Calu3 (cell line): ENCODE data around the gene PDGFD. TPM values are rescaled to one million over a fixed set of nuclear protein-coding genes. Genes with fewer than 3 reads are reported as not detected.
"Not testable (repeated sequence)": the region's sequence is repeated elsewhere in the genome, so short reads cannot be mapped to it uniquely, and the experiment has no call there.

Experiments
- BruUV-seq: library from RNA; stranded (reverse); fragments of 400-500 nt; replicated peaks from 2 replicates; lab custom pipeline; 2021; lab: Mats Ljungman, UMichigan
- CTCF ChIA-PET: fragments of 300-600 bp; sonication (Branson Sonifier 250); formaldehyde crosslinking; loops from one replicate; lab custom pipeline; 2022; ENCODE audit warnings: antibody characterized with exemption; lab: Charles Lee
- DNase-seq: peaks from one replicate; pipeline ENCODE4 v3.0.0; 2022
- H3K27ac Mint-ChIP-seq: one replicate; pipeline ENCODE4 v1.8.0; 2022; ENCODE audit warnings: mixed read lengths; ENCODE audit not compliant: unreplicated experiment
- H3K27me3 Mint-ChIP-seq: one replicate; pipeline ENCODE4 v1.8.0; 2022; ENCODE audit warnings: mixed read lengths; ENCODE audit not compliant: unreplicated experiment
- H3K36me3 Mint-ChIP-seq: one replicate; pipeline ENCODE4 v1.8.0; 2022; ENCODE audit warnings: mild to moderate bottlenecking, moderate library complexity, mixed read lengths; ENCODE audit not compliant: insufficient read depth, unreplicated experiment
- H3K4me1 Mint-ChIP-seq: one replicate; pipeline ENCODE4 v1.8.0; 2022; ENCODE audit warnings: mild to moderate bottlenecking, low read depth, mixed read lengths; ENCODE audit not compliant: unreplicated experiment
- H3K4me3 Mint-ChIP-seq: one replicate; pipeline ENCODE4 v1.8.0; 2022; ENCODE audit warnings: mild to moderate bottlenecking, low read depth, moderate library complexity, mixed read lengths; ENCODE audit not compliant: unreplicated experiment
- H3K9me3 Mint-ChIP-seq: one replicate; pipeline ENCODE4 v1.8.0; 2022; ENCODE audit warnings: low read depth, mixed read lengths; ENCODE audit not compliant: unreplicated experiment
- CTCF ChIP-seq: fragments of 200-600 bp; IDR thresholded peaks from one replicate; pipeline ENCODE4 v1.8.0; 2022; ENCODE audit warnings: antibody characterized with exemption; ENCODE audit not compliant: unreplicated experiment
- intact Hi-C: fragments of 100-400 bp; cut with micrococcal nuclease; formaldehyde crosslinking; loops from one replicate; pipeline ENCODE4 v1.10.0; 2022; ENCODE audit not compliant: unreplicated experiment
- total RNA-seq: library from RNA; stranded (reverse); gene quantifications from 2 replicates; pipeline ENCODE4 v1.2.3, GENCODE V29; 2022

The PDGFD gene
- total RNA-seq, 1 experiment from 2014 or later = 5.1 TPM

GRCh38 chr11:104049116-104049515 lies 114.8 kb downstream of the PDGFD start:
- Mint-ChIP-seq H3K9me3 (no peaks in the 10 kb centered on the region), H3K36me3 (no peaks in the 10 kb centered on the region), H3K4me1 (peaks cover 2% of the 10 kb centered on the region), H3K27ac (no peak overlapping the region), H3K4me3 (no peak overlapping the region), H3K27me3 (no peaks in the 10 kb centered on the region)
- no TSS peak for BruUV-seq
- CTCF ChIA-PET = no interaction called here
- TF ChIP-seq CTCF = no peak
- intact Hi-C loops = no loop called here
- DNase-seq = no peak

- DNase-seq, H3K36me3 Mint-ChIP-seq, intact Hi-C loops, H3K27ac Mint-ChIP-seq, BruUV-seq, H3K9me3 Mint-ChIP-seq, CTCF ChIA-PET, H3K4me3 Mint-ChIP-seq, H3K27me3 Mint-ChIP-seq, H3K4me1 Mint-ChIP-seq: not testable (repeated sequence)
Measured at GRCh38 chr11:104046858-104047257, 117.1 kb downstream of the PDGFD start.

- no peak for TF ChIP-seq CTCF
- no peak for DNase-seq
- no TSS peak for BruUV-seq
- Mint-ChIP-seq H3K4me1 (no peaks in the 10 kb centered on the region), H3K27ac (no peak overlapping the region), H3K27me3 (no peaks in the 10 kb centered on the region), H3K4me3 (no peak overlapping the region), H3K36me3 (no peaks in the 10 kb centered on the region), H3K9me3 (no peaks in the 10 kb centered on the region)
- CTCF ChIA-PET = no interaction called here
- intact Hi-C loops = no loop called here
Measured at GRCh38 chr11:104046331-104046730, 117.6 kb downstream of the PDGFD start.

GRCh38 chr11:104043678-104044239 lies 120.2 kb downstream of the PDGFD start:
- Mint-ChIP-seq H3K27ac (no peak overlapping the region), H3K36me3 (no peaks in the 10 kb centered on the region), H3K27me3 (no peaks in the 10 kb centered on the region), H3K9me3 (no peaks in the 10 kb centered on the region), H3K4me1 (no peaks in the 10 kb centered on the region), H3K4me3 (no peak overlapping the region)
- no peak for DNase-seq
- intact Hi-C loops = no loop called here
- no TSS peak for BruUV-seq
- CTCF ChIA-PET = interaction anchor here (0.6 kb wide), 1 partner anchor 95 kb away, joined by 4 read pairs; no protein-coding TSS in a partner anchor
- TF ChIP-seq CTCF = no peak

GRCh38 chr11:104043142-104043541 lies 120.8 kb downstream of the PDGFD start:
- Mint-ChIP-seq H3K27me3 (no peaks in the 10 kb centered on the region), H3K9me3 (no peaks in the 10 kb centered on the region), H3K36me3 (no peaks in the 10 kb centered on the region), H3K4me3 (no peak overlapping the region), H3K4me1 (no peaks in the 10 kb centered on the region), H3K27ac (no peak overlapping the region)
- DNase-seq = no peak
- CTCF ChIA-PET = no interaction called here
- no peak for TF ChIP-seq CTCF
- intact Hi-C loops = no loop called here
- no TSS peak for BruUV-seq
